Nephron (organoid): Measurements from ENCODE around the gene ACSL1.

ENCODE experiments used
- H3K27ac Mint-ChIP-seq, 3 experiments: 2 replicates each; pipeline ENCODE4 v1.8.0; 2020; ENCODE audit warnings: mixed read lengths in 3 of 3, mild to moderate bottlenecking in 2 of 3, moderate library complexity in 1 of 3
- H3K27me3 Mint-ChIP-seq: 2 replicates; pipeline ENCODE4 v1.8.0; 2021; ENCODE audit warnings: low read depth, mild to moderate bottlenecking, moderate library complexity, mixed read lengths
- H3K36me3 Mint-ChIP-seq: 2 replicates; pipeline ENCODE4 v1.8.0; 2020; ENCODE audit warnings: low read depth, mixed read lengths
- H3K4me1 Mint-ChIP-seq: 2 replicates; pipeline ENCODE4 v1.8.0; 2020; ENCODE audit warnings: mixed read lengths
- H3K4me3 Mint-ChIP-seq, 3 experiments: 2 replicates each; pipeline ENCODE4 v1.8.0; 2020; ENCODE audit warnings: mild to moderate bottlenecking in 3 of 3, mixed read lengths in 3 of 3, moderate library complexity in 2 of 3
- H3K9me3 Mint-ChIP-seq: 2 replicates; pipeline ENCODE4 v1.8.0; 2020; ENCODE audit warnings: mixed read lengths
- CTCF ChIP-seq, 3 experiments: fragments of 200-600 bp; sonication (generic); IDR thresholded peaks; one replicate each; pipeline ENCODE4 v1.5.0; 2021; ENCODE audit warnings: antibody characterized with exemption in 3 of 3; ENCODE audit not compliant: unreplicated experiment in 3 of 3

The ACSL1 gene

GRCh38 chr4:184804621-184805020 lies 21.1 kb downstream of the ACSL1 start:
- H3K9me3 Mint-ChIP-seq, result no peaks in the 10 kb centered on the region
- H3K27ac Mint-ChIP-seq, result no peak overlapping the region
- no peak overlapping the region for H3K4me3 Mint-ChIP-seq
- no peaks in the 10 kb centered on the region for H3K27me3 Mint-ChIP-seq
- TF ChIP-seq CTCF (IDR thresholded peaks at IDR 0.05; ENCODE audit: unreplicated experiment in 3 of 3), result no peak
- H3K4me1 Mint-ChIP-seq, result peaks cover 74% of the 10 kb centered on the region
- no peaks in the 10 kb centered on the region for H3K36me3 Mint-ChIP-seq

- TF ChIP-seq CTCF (IDR thresholded peaks at IDR 0.05; ENCODE audit: unreplicated experiment in 3 of 3), result no peak
- Mint-ChIP-seq H3K36me3 (no peaks in the 10 kb centered on the region), H3K9me3 (no peaks in the 10 kb centered on the region), H3K27me3 (no peaks in the 10 kb centered on the region), H3K27ac (peak overlapping the region in 2 of 3 experiments; percentile 5 to 60), H3K4me3 (no peak overlapping the region), H3K4me1 (peaks cover 71% of the 10 kb centered on the region)
These were observed 21.9 kb downstream of the ACSL1 start for GRCh38 chr4:184803874-184804273.

- no peaks in the 10 kb centered on the region for H3K9me3 Mint-ChIP-seq
- no peaks in the 10 kb centered on the region for H3K27me3 Mint-ChIP-seq
- no peak for TF ChIP-seq CTCF (IDR thresholded peaks at IDR 0.05; ENCODE audit: unreplicated experiment in 3 of 3)
- H3K27ac Mint-ChIP-seq, result peak overlapping the region; percentile 76 to 78 (median 77)
- H3K4me3 Mint-ChIP-seq, result no peak overlapping the region
- H3K36me3 Mint-ChIP-seq, result no peaks in the 10 kb centered on the region
- peaks cover 64% of the 10 kb centered on the region for H3K4me1 Mint-ChIP-seq
These were observed 22.6 kb downstream of the ACSL1 start for GRCh38 chr4:184803133-184803532.

GRCh38 chr4:184802697-184803015 lies 23.1 kb downstream of the ACSL1 start:
- H3K4me1 Mint-ChIP-seq, result peaks cover 59% of the 10 kb centered on the region
- peak overlapping the region in 1 of 3 experiments; percentile 0 for H3K4me3 Mint-ChIP-seq
- no peak for TF ChIP-seq CTCF (IDR thresholded peaks at IDR 0.05; ENCODE audit: unreplicated experiment in 3 of 3)
- peaks cover under 1% of the 10 kb centered on the region for H3K36me3 Mint-ChIP-seq
- H3K27me3 Mint-ChIP-seq, result no peaks in the 10 kb centered on the region
- peak overlapping the region; percentile 76 to 78 (median 77) for H3K27ac Mint-ChIP-seq
- H3K9me3 Mint-ChIP-seq, result no peaks in the 10 kb centered on the region

- H3K36me3 Mint-ChIP-seq, result peaks cover 7% of the 10 kb centered on the region
- no peaks in the 10 kb centered on the region for H3K27me3 Mint-ChIP-seq
- peak overlapping the region; percentile 76 to 78 (median 77) for H3K27ac Mint-ChIP-seq
- no peak for TF ChIP-seq CTCF (IDR thresholded peaks at IDR 0.05; ENCODE audit: unreplicated experiment in 3 of 3)
- H3K4me3 Mint-ChIP-seq, result peak overlapping the region in 2 of 3 experiments; percentile 12 to 29
- H3K4me1 Mint-ChIP-seq, result peaks cover 53% of the 10 kb centered on the region
- no peaks in the 10 kb centered on the region for H3K9me3 Mint-ChIP-seq
These were observed 23.7 kb downstream of the ACSL1 start for GRCh38 chr4:184801781-184802696.

GRCh38 chr4:184798504-184798903 lies 27.3 kb downstream of the ACSL1 start:
- TF ChIP-seq CTCF (IDR thresholded peaks at IDR 0.05; ENCODE audit: unreplicated experiment in 3 of 3), result no peak
- no peaks in the 10 kb centered on the region for H3K27me3 Mint-ChIP-seq

More at GRCh38 chr4:184798504-184798903, 27.3 kb downstream of the ACSL1 start:
- peaks cover 10% of the 10 kb centered on the region for H3K36me3 Mint-ChIP-seq
- H3K9me3 Mint-ChIP-seq, result peaks cover 3% of the 10 kb centered on the region
- peaks cover 33% of the 10 kb centered on the region for H3K4me1 Mint-ChIP-seq
- no peak overlapping the region for H3K27ac Mint-ChIP-seq
- H3K4me3 Mint-ChIP-seq, result no peak overlapping the region
